ENCODE data around the gene MADD. TPM values are rescaled to one million over a fixed set of nuclear protein-coding genes. Genes with fewer than 3 reads are reported as not detected.

MADD gene
- total RNA-seq, 2 experiments from 2014 or later, result 54.4 to 67.3 TPM

DNA sequence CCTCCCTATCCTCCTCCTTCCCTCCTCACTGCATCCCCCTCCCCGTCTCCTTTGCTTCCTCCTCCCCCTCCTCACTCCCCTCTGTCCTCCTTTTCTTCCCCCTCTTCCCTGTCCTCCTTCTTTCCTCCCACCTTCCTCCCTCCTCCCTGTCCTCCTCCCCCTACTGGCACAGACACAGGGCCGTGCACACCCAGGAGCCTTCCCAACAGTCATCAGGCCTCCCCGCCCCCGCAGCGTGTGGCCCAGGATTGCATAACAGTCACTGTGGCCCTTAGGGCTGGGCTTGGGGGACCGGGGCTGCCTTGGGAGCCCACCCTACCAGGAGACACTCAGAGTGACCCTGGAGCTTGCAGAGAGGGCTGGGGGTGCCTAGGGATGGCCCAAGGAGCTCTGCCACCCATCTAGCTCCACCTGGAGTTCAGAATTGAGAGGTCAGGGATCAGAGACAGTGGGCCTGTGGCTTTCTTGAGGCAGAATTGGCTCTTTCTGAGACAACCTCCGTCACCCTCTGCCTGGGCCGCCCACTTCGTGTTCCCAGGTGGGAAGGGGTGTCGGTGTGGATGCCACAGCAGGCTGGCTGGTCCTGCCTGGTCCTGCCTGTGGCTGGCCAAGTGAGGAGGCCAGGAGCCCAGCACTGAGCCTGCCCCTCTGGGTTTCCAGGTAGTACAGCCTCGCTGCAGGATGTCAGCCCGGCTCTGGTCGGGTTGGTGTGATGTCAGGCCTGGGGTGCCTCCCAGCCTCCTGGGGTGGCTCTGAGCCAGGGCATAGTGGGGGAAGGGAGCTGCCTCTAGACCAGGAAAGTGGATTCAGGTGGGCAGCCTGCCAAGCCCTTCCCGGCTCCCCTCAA lies 106.8 kb downstream of the MADD start:
- no peak for DNase-seq
- no peak for ATAC-seq
- ChIA-PET CTCF (no interaction called here), POLR2A (no interaction called here)
- Mint-ChIP-seq H3K4me3 (no peak overlapping the region), H3K4me1 (peaks cover 11% of the 10 kb centered on the region), H3K9me3 (ENCODE audit: low read depth) (no peaks in the 10 kb centered on the region), H3K36me3 (ENCODE audit: low read depth) (no peaks in the 10 kb centered on the region), H3K27ac (no peak overlapping the region), H3K27me3 (no peaks in the 10 kb centered on the region)
- intact Hi-C loops (cut with DNase I, micrococcal nuclease), result no loop called here

DNA sequence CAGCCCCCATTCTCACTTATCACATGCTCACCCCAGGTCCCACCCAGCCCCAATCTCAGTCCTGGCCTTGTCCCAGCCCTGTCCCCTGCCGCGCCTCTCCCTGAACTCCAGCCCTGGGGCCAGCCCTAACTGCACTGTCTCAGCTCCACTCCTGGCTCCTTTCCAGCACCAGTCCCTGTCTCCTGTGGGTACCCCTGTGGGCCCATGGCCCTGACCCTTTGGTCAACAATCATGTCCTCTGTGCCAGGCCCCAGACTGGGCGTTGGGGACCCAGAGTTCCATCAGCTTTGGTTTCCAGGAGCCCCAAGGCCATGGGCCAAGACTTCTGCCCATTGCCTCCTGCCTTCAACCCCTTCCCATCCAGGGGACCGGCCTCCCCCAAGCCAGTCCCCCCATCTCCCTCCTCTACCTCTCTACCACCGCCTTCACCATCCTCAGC lies 107.7 kb downstream of the MADD start:
- CTCF ChIA-PET, result no interaction called here
- H3K27ac Mint-ChIP-seq, result no peak overlapping the region
- intact Hi-C loops (cut with DNase I, micrococcal nuclease), result no loop called here
- H3K4me1 Mint-ChIP-seq, result peaks cover 11% of the 10 kb centered on the region
- H3K4me3 Mint-ChIP-seq, result no peak overlapping the region
- H3K36me3 Mint-ChIP-seq (ENCODE audit: low read depth), result no peaks in the 10 kb centered on the region
- POLR2A ChIA-PET, result no interaction called here
- ATAC-seq (no peak), DNase-seq (no peak)
- H3K27me3 Mint-ChIP-seq, result no peaks in the 10 kb centered on the region
- H3K9me3 Mint-ChIP-seq (ENCODE audit: low read depth), result no peaks in the 10 kb centered on the region

DNA sequence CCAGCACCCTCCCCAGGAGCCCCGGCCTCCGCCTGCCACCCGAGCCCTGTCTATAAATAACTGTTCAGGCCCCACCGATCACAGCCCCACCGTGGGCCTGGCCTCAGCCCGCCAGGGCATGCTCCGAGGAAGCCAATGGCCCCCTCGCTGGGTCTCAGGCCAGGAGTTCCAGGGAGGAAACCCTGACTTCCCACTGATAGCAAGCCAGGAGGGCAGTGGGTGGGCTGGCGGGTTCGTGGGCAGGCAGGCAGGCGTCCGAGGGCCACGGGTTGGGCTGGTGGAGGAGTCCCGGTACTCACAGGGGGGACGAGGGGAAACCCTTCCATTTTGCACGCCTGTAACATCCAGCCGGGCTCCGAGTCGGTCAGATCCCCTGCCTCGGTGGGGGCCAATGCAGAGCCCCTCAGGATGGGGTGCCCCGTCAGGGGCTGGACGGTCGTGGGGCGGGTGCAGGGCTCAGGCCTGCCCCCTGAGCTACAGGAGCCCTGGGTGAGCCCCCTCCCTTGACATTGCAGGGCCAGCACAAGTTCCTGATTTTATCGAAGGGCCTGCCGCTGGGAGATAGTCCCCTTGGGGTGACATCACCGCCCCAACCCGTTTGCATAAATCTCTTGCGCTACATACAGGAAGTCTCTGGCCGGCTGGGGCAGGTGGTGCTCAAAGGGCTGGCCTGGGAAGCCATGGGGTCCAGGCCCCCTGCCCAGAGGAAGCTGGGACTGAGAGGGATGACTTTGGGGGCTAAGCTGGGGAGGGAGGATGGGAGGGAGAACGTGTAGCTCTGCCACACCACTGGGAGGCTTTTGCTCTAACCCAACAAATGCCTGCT lies 108.3 kb downstream of the MADD start, which contains the start of gene SPI1:
SPI1 (minus strand) TSS at position 538 of the 826 bp plus-strand sequence; CDS start at position 344, 194 bp downstream.
- Mint-ChIP-seq H3K9me3 (ENCODE audit: low read depth) (no peaks in the 10 kb centered on the region), H3K36me3 (ENCODE audit: low read depth) (no peaks in the 10 kb centered on the region), H3K27me3 (no peaks in the 10 kb centered on the region), H3K4me3 (no peak within 1 kb of the TSS), H3K27ac (no peak within 1 kb of the TSS), H3K4me1 (peaks cover 11% of the 10 kb centered on the region)
- CTCF ChIA-PET, result interaction anchor here (0.5 to 0.6 kb wide), 2 partner anchors 207 to 254 kb away, joined by 3 to 5 read pairs; no protein-coding TSS in a partner anchor
- no peak for ATAC-seq
- no peak for DNase-seq
- intact Hi-C loops (cut with DNase I, micrococcal nuclease), result no loop called here
- POLR2A ChIA-PET, result no interaction called here

- intact Hi-C loops (cut with DNase I, micrococcal nuclease), result no loop called here
- ChIA-PET CTCF (interaction anchor here (0.5 to 0.6 kb wide), 2 partner anchors 207 to 253 kb away, joined by 3 to 5 read pairs; no protein-coding TSS in a partner anchor), POLR2A (no interaction called here)
- H3K27me3 Mint-ChIP-seq, result no peaks in the 10 kb centered on the region
- no peaks in the 10 kb centered on the region for H3K36me3 Mint-ChIP-seq (ENCODE audit: low read depth)
- H3K4me1 Mint-ChIP-seq, result peaks cover 11% of the 10 kb centered on the region
- no peak overlapping the region for H3K27ac Mint-ChIP-seq
- ATAC-seq (no peak), DNase-seq (no peak)
- H3K4me3 Mint-ChIP-seq, result no peak overlapping the region
- no peaks in the 10 kb centered on the region for H3K9me3 Mint-ChIP-seq (ENCODE audit: low read depth)
Observed at GRCh38 chr11:47378836-47379170, 108.9 kb downstream of the MADD start.

DNA sequence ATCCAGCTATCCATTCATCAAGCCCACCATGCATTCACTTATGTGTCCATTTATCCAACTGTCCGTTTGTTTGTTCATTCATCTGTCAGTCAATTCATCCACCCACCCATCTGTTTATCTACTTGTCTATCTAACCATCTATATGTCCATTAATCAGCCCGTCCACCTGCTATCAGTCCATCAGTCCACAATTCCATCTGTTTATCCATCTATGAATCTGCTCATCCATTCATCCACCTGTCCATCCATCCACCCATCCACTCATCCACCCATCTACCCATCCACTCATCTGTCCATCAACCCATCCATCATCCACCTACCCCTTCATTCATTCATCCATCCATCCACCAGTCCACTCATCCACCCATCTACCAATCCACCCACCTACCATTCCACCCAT lies 109.4 kb downstream of the MADD start:
- H3K36me3 Mint-ChIP-seq (ENCODE audit: low read depth), result no peaks in the 10 kb centered on the region

More for the DNA sequence above, 109.4 kb downstream of the MADD start:
- DNase-seq, result no peak
- ChIA-PET CTCF (no interaction called here), POLR2A (no interaction called here)
- H3K27ac Mint-ChIP-seq, result no peak overlapping the region
- no peaks in the 10 kb centered on the region for H3K27me3 Mint-ChIP-seq
- H3K9me3 Mint-ChIP-seq (ENCODE audit: low read depth), result no peaks in the 10 kb centered on the region
- ATAC-seq, result no peak
- peaks cover 7% of the 10 kb centered on the region for H3K4me1 Mint-ChIP-seq
- intact Hi-C loops (cut with DNase I, micrococcal nuclease), result no loop called here
- H3K4me3 Mint-ChIP-seq, result no peak overlapping the region

Other genes with a start within 250 kb of the MADD start
- 10 to 100 TPM; 74.9 to 76.5 TPM for gene ARFGAP2, start 93.3 kb upstream of the MADD start, total RNA-seq
- gene PACSIN3, start 83.7 kb upstream of the MADD start, total RNA-seq, result 1 to 10 TPM; 4.1 to 5.9 TPM
- 100 to 1,000 TPM; 159 to 178 TPM for gene DDB2, start 55.2 kb upstream of the MADD start, total RNA-seq
- 10 to 100 TPM; 10.2 to 11.2 TPM for gene ACP2, start 21.3 kb upstream of the MADD start, total RNA-seq
- 10 to 100 TPM in 1 of 2 experiments, 1 to 10 TPM in 1; 9.5 to 13.3 TPM for gene NR1H3, start 12.1 kb upstream of the MADD start, total RNA-seq
- gene MYBPC3, start 82.6 kb downstream of the MADD start, total RNA-seq, result not detected
- gene SPI1, start 108.4 kb downstream of the MADD start, total RNA-seq, result under 1 TPM; 0.11 to 0.30 TPM
- 10 to 100 TPM in 1 of 2 experiments, 1 to 10 TPM in 1; 8.6 to 10.7 TPM for gene SLC39A13, start 138.5 kb downstream of the MADD start, total RNA-seq
- gene PSMC3, start 156.3 kb downstream of the MADD start, total RNA-seq, result 100 to 1,000 TPM; 147 to 167 TPM
- gene RAPSN, start 179.0 kb downstream of the MADD start, total RNA-seq, result under 1 TPM in 1 of 2 experiments, not detected in 1; 0.21 TPM

Measured in activated CD4-positive, alpha-beta T cell treated with anti-CD3 and anti-CD28 coated beads for 36 hours (primary cell).